Fibroblast of lung (primary cell): ENCODE data around the gene PDE6G. TPM values are rescaled to one million over a fixed set of nuclear protein-coding genes. Genes with fewer than 3 reads are reported as not detected.

Source experiments
- DNase-seq, 2 donors: peaks; one replicate each; pipeline versions ENCODE4 v3.0.0 to v3.0.0-alpha.2; 2010; ENCODE audit warnings: low read depth in 2 of 2
- H2AFZ ChIP-seq: 2 replicates; pipeline ENCODE4 v1.5.1; 2012; ENCODE audit warnings: low read length, control low read depth, inconsistent platforms
- H3K27ac ChIP-seq: 2 replicates; pipeline ENCODE4 v1.5.1; 2011; ENCODE audit warnings: low read length, control low read depth; ENCODE audit not compliant: insufficient read depth
- H3K27me3 ChIP-seq: 2 replicates; pipeline ENCODE4 v1.5.1; 2011; ENCODE audit warnings: mild to moderate bottlenecking, low read length; ENCODE audit not compliant: control insufficient read depth, insufficient read depth
- H3K36me3 ChIP-seq: 2 replicates; pipeline ENCODE4 v1.5.1; 2011; ENCODE audit warnings: low read length; ENCODE audit not compliant: control insufficient read depth, insufficient read depth
- H3K4me1 ChIP-seq: 2 replicates; pipeline ENCODE4 v1.5.1; 2011; ENCODE audit warnings: low read length; ENCODE audit not compliant: control insufficient read depth, insufficient read depth; ENCODE audit errors: extremely low read depth
- H3K4me2 ChIP-seq: 2 replicates; pipeline ENCODE4 v1.5.1; 2011; ENCODE audit warnings: low read length, control low read depth; ENCODE audit not compliant: insufficient read depth; ENCODE audit errors: extremely low read depth
- H3K4me3 ChIP-seq, 4 experiments: fragments of 200-600 bp in 1 of 4; sonication (generic) in 1 of 4; replicated peaks in 1 of 4; 2 replicates each; pipeline ENCODE4 v1.5.1; 2011 to 2016; ENCODE audit warnings: low read length in 4 of 4, low read depth in 3 of 4, mild to moderate bottlenecking in 3 of 4, control low read depth in 2 of 4, inconsistent platforms in 1 of 4, mixed read lengths in 1 of 4; ENCODE audit not compliant: insufficient read depth in 1 of 4; ENCODE audit errors: control extremely low read depth in 1 of 4
- H3K79me2 ChIP-seq: 2 replicates; pipeline ENCODE4 v1.5.1; 2012; ENCODE audit warnings: mild to moderate bottlenecking, low read length, inconsistent platforms; ENCODE audit not compliant: control insufficient read depth, insufficient read depth
- H3K9ac ChIP-seq: 2 replicates; pipeline ENCODE4 v1.5.1; 2011; ENCODE audit warnings: mild to moderate bottlenecking, low read length, control low read depth; ENCODE audit not compliant: insufficient read depth
- H3K9me3 ChIP-seq: 2 replicates; pipeline ENCODE4 v1.5.1; 2012; ENCODE audit warnings: low read depth, low read length; ENCODE audit not compliant: control insufficient read depth, insufficient read depth
- H4K20me1 ChIP-seq: 2 replicates; pipeline ENCODE4 v1.5.1; 2011; ENCODE audit warnings: low read length; ENCODE audit not compliant: control insufficient read depth, insufficient read depth; ENCODE audit errors: extremely low read depth
- CTCF ChIP-seq, 2 donors: IDR thresholded peaks in 1 of 2; conservative IDR thresholded peaks in 1 of 2; 1 replicate in 1 of 2; 2 replicates in 1 of 2; pipeline ENCODE4 v1.5.1; 2011 to 2012; ENCODE audit warnings: low read length in 2 of 2, control low read depth in 1 of 2, inconsistent platforms in 1 of 2, low read depth in 1 of 2, mild to moderate bottlenecking in 1 of 2
- EZH2 ChIP-seq: IDR thresholded peaks from 2 replicates; pipeline ENCODE4 v1.5.1; 2012; ENCODE audit warnings: low read length, control low read depth, mild to moderate bottlenecking; ENCODE audit errors: missing control alignments
- polyA plus RNA-seq, 2 donors: library from polyadenylated mRNA; depleted of rRNA in 1 of 2; stranded (reverse) in 1 of 2; unstranded in 1 of 2; fragments of >200 nt; gene quantifications; 2 replicates each; pipeline ENCODE4 v1.2.1, GENCODE V29; 2011 to 2012; ENCODE audit warnings: missing spikeins in 1 of 2
- total RNA-seq: library from RNA; depleted of rRNA; stranded (reverse); fragments of >200 nt; gene quantifications from 2 replicates; pipeline ENCODE4 v1.2.1, GENCODE V29; 2014

PDE6G gene
- total and polyA plus RNA-seq, 2 donors (not counting 1 experiment from before 2014, with no cell fraction given): 0.17 to 0.64 TPM

GRCh38 chr17:81685108-81685507, 28.8 kb upstream of the PDE6G start:
- Histone ChIP-seq H3K9me3 (no peaks in the 10 kb centered on the region), H3K27me3 (no peaks in the 10 kb centered on the region), H3K9ac (peak overlapping the region; percentile 97), H3K27ac (peak overlapping the region; percentile 96), H4K20me1 (peaks cover 2% of the 10 kb centered on the region), H3K4me2 (peak overlapping the region; percentile 100), H2AFZ (no peak overlapping the region), H3K4me1 (peaks cover 12% of the 10 kb centered on the region), H3K79me2 (peaks cover 81% of the 10 kb centered on the region), H3K4me3 (peak overlapping the region; percentile 62 to 92 (median 80)), H3K36me3 (peaks cover 42% of the 10 kb centered on the region)
- DNase-seq: peak; percentile 28 to 76
- TF ChIP-seq EZH2 (no peak), CTCF (conservative IDR thresholded peaks at IDR 0.05 in 1 of 2, IDR thresholded peaks at IDR 0.05 in 1 of 2; ENCODE audit: low read depth in 1 of 2, low read length in 2 of 2) (no peak)

- Histone ChIP-seq H3K79me2 (peaks cover 74% of the 10 kb centered on the region), H3K4me3 (peak overlapping the region; percentile 62 to 92 (median 80)), H4K20me1 (peaks cover 2% of the 10 kb centered on the region), H3K9me3 (no peaks in the 10 kb centered on the region), H3K27me3 (no peaks in the 10 kb centered on the region), H3K4me1 (peaks cover 12% of the 10 kb centered on the region), H3K9ac (peak overlapping the region; percentile 97), H3K27ac (peak overlapping the region; percentile 96), H3K36me3 (peaks cover 37% of the 10 kb centered on the region), H2AFZ (no peak overlapping the region), H3K4me2 (peak overlapping the region; percentile 100)
- peak in 1 of 2 donors; percentile 84 for DNase-seq
- TF ChIP-seq EZH2 (no peak), CTCF (conservative IDR thresholded peaks at IDR 0.05 in 1 of 2, IDR thresholded peaks at IDR 0.05 in 1 of 2; ENCODE audit: low read depth in 1 of 2, low read length in 2 of 2) (no peak)
Observed at GRCh38 chr17:81684442-81684911, 28.1 kb upstream of the PDE6G start.

GRCh38 chr17:81683584-81684441, 27.5 kb upstream of the PDE6G start, which contains the start of the genes ARL16 and HGS:
Gene ARL16, minus strand, starts transcription at chr17:81683797. Its CDS starts 44 bp downstream, at chr17:81683753.
Gene HGS, plus strand, starts transcription at chr17:81684011. Its CDS starts 56 bp downstream, at chr17:81684067.
- no peaks in the 10 kb centered on the region for H3K9me3 ChIP-seq
- H2AFZ ChIP-seq: peak within 1 kb of the TSS; percentile 57
- peak within 1 kb of the TSS; percentile 96 for H3K27ac ChIP-seq
- H3K9ac ChIP-seq: peak within 1 kb of the TSS; percentile 97
- no peaks in the 10 kb centered on the region for H3K27me3 ChIP-seq
- H3K36me3 ChIP-seq: peaks cover 30% of the 10 kb centered on the region
- peaks cover 2% of the 10 kb centered on the region for H4K20me1 ChIP-seq
- H3K4me2 ChIP-seq: peak within 1 kb of the TSS; percentile 100
- H3K4me3 ChIP-seq: peak within 1 kb of the TSS; percentile 89 to 97 (median 92)
- DNase-seq: peak; percentile 99 to 100
- H3K4me1 ChIP-seq: peaks cover 12% of the 10 kb centered on the region
- TF ChIP-seq EZH2 (no peak), CTCF (conservative IDR thresholded peaks at IDR 0.05 in 1 of 2, IDR thresholded peaks at IDR 0.05 in 1 of 2; ENCODE audit: low read depth in 1 of 2, low read length in 2 of 2) (no peak)
- peaks cover 68% of the 10 kb centered on the region for H3K79me2 ChIP-seq
